Myometrial cell (primary cell): Measurements from ENCODE around the gene BCL2. TPM values are rescaled to one million over a fixed set of nuclear protein-coding genes. Genes with fewer than 3 reads are reported as not detected.

Experiments
- total RNA-seq: library from RNA; depleted of rRNA; stranded (reverse); fragments of >200 nt; gene quantifications from 2 replicates; pipeline ENCODE4 v1.2.3, GENCODE V29; 2015

BCL2 gene
- under 0.01 TPM in 1 of 2 replicates, not detected in the other for total RNA-seq

GRCh38 chr18:63319383-63320122 is at the start of gene BCL2:
TSS of gene BCL2 (minus strand) at chr18:63319769.

GRCh38 chr18:63367053-63367953 is 47.7 kb upstream of the BCL2 start, which contains the start of gene KDSR:
TSS of gene KDSR (minus strand) at chr18:63367206. CDS start at chr18:63367118, 88 bp downstream.

Other genes starting within 250 kb of the BCL2 start
- 20.8 and 39.5 TPM in 2 replicates for gene KDSR, start 47.4 kb upstream of the BCL2 start, total RNA-seq
- 26.8 and 30.5 TPM in 2 replicates for gene VPS4B, start 102.7 kb upstream of the BCL2 start, total RNA-seq
- gene SERPINB5, start 157.2 kb upstream of the BCL2 start, total RNA-seq, result not detected in 2 replicates
- gene SERPINB12, start 222.6 kb upstream of the BCL2 start, total RNA-seq, result not detected in 2 replicates